RWPE1 (cell line): Measurements from ENCODE around the gene HMX1.

Experiments
- CTCF ChIA-PET: fragments of 350-600 bp; sonication (Branson Sonifier 250); formaldehyde crosslinking; extraction: SDS; loops from one replicate; lab custom pipeline; 2021; lab: Yijun Ruan, JAX
- POLR2A ChIA-PET: fragments of 400-600 bp; formaldehyde crosslinking; extraction: SDS; loops from one replicate; lab custom pipeline; 2020; ENCODE audit warnings: antibody characterized with exemption; ENCODE audit not compliant: low non-redundant PET; lab: Yijun Ruan, JAX
- DNase-seq: peaks from one replicate; pipeline ENCODE4 v3.0.0; 2012; ENCODE audit warnings: low spot score
- H3K27ac ChIP-seq: fragments of 450-650 bp; 2 replicates; pipeline ENCODE4 v1.5.1; 2017
- TF ChIP-seq, protein P1 (sequence below): fragments of 450-650 bp; conservative IDR thresholded peaks from 2 replicates; pipeline ENCODE4 v1.5.1; 2017; ENCODE audit warnings: low read depth, mild to moderate bottlenecking

The HMX1 gene

DNA sequence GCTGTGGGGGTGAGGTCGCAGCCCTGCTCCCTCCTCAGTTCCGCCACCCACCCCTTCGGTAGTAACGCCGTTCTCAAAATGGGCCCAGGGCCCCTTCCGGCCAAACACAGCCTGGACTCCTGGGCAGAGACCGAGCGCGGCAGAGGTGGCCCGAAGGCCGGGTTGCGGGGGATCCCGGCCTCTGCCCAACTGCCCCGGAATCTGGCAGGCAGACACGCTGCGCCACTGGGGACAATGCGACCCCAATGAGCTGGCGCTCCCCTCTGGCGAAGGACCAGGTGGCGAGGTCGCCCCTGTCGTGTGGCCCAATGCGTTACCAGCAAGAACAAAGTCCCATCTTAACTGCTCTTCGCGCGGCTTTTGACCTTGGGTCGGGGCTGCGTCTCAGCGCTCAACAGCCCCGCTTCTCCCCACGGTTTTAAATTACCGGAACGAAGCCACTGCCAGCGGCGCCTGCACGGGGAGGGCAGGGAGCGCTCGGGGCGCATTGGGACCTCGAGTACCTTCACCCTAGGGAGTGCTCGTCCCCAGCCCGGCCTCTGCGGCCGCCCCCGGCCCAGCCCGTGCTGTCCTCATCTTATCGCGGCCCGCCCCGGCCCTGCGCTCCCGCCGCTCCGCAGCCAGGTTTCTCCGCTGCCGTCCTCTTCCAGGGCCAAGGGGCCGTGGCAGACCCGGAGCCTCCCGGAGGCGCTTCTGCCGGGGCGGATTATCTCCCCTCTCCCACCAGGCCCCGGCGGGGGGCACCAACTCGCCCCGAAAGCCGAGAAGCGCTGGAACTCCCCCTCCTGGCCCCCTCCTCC is 22.2 kb upstream of the HMX1 start:
- CTCF ChIA-PET = no interaction called here
- DNase-seq = no peak
- TF ChIP-seq, protein P1, sequence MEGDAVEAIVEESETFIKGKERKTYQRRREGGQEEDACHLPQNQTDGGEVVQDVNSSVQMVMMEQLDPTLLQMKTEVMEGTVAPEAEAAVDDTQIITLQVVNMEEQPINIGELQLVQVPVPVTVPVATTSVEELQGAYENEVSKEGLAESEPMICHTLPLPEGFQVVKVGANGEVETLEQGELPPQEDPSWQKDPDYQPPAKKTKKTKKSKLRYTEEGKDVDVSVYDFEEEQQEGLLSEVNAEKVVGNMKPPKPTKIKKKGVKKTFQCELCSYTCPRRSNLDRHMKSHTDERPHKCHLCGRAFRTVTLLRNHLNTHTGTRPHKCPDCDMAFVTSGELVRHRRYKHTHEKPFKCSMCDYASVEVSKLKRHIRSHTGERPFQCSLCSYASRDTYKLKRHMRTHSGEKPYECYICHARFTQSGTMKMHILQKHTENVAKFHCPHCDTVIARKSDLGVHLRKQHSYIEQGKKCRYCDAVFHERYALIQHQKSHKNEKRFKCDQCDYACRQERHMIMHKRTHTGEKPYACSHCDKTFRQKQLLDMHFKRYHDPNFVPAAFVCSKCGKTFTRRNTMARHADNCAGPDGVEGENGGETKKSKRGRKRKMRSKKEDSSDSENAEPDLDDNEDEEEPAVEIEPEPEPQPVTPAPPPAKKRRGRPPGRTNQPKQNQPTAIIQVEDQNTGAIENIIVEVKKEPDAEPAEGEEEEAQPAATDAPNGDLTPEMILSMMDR = no peak
- POLR2A ChIA-PET = no interaction called here
- no peak overlapping the region for H3K27ac ChIP-seq

DNA sequence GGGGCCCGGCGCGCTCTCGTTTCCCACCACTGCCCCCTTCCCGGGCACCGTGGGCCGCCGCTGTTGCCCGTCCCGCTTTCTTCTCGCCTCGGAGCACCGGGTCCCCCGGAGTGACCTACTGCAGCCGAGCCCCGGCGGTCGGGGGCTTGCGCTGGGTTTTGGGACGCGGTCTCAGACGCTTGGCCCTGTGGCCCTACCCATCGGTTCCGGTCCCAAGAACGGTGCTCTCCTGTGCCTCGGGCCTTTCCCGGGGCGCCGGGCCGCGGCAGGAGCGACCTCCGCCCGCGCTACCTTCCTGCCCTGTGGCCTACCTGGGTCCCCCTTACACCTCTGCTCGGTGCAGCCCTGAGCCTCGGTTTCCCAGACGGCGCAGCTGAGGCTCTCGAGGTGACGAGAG is 21.6 kb upstream of the HMX1 start:
- TF ChIP-seq, protein P1 = no peak
- no peak overlapping the region for H3K27ac ChIP-seq
- DNase-seq = no peak
- ChIA-PET CTCF (no interaction called here), POLR2A (no interaction called here)

GRCh38 chr4:8892556-8893226 is 21.1 kb upstream of the HMX1 start:
- POLR2A ChIA-PET = no interaction called here
- DNase-seq = no peak
- H3K27ac ChIP-seq = no peak overlapping the region
- TF ChIP-seq, protein P1 = no peak
- CTCF ChIA-PET = no interaction called here

GRCh38 chr4:8891646-8892555 is 20.3 kb upstream of the HMX1 start:
- CTCF ChIA-PET = no interaction called here
- TF ChIP-seq, protein P1 = no peak
- POLR2A ChIA-PET = no interaction called here
- no peak overlapping the region for H3K27ac ChIP-seq
- no peak for DNase-seq

DNA sequence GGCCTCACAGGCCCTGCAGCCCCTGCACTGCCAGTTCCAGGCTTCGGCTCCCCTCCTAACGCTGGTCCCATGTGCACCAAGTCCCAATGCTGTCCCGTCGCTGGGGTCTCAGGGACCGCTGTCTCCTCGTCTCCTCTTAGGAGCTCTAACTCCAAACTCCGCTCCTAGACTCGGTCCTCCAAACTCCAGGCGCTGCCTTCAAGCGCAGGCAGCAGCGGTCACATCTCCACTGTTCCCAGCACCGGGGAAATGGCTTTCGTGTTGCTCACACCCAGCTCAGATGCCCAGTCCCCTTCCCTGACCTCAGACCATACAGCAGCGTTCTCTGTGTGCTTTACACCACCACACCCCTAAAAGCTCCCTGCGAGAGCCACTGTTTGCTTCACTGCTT is 19.6 kb upstream of the HMX1 start:
- H3K27ac ChIP-seq = no peak overlapping the region
- DNase-seq = no peak
- CTCF ChIA-PET = no interaction called here
- TF ChIP-seq, protein P1 = no peak
- POLR2A ChIA-PET = no interaction called here

- ChIA-PET POLR2A (no interaction called here), CTCF (no interaction called here)
- TF ChIP-seq, protein P1 = no peak
- no peak overlapping the region for H3K27ac ChIP-seq
- DNase-seq = no peak
These were observed 17.2 kb upstream of the HMX1 start for GRCh38 chr4:8888856-8889255.
